Liver (tissue), 9 donors: ENCODE results near the gene ARHGAP30. TPM values are rescaled to one million over a fixed set of nuclear protein-coding genes. Genes with fewer than 3 reads are reported as not detected.
"Not testable (repeated sequence)": the region's sequence is repeated elsewhere in the genome, so short reads cannot be mapped to it uniquely, and the experiment has no call there.

ENCODE experiments used
- DNase-seq: peaks from one replicate; pipeline ENCODE4 v3.0.0-alpha.2; 2017; ENCODE audit warnings: low spot score
- H3K27ac ChIP-seq, 2 donors: one replicate each; pipeline ENCODE4 v1.7.0; 2013; ENCODE audit warnings: inconsistent platforms in 2 of 2, low read length in 2 of 2, control low read depth in 1 of 2, low read depth in 1 of 2, mild to moderate bottlenecking in 1 of 2
- H3K27me3 ChIP-seq, 4 donors: one replicate each; pipeline versions ENCODE4 v1.6.1 to v1.7.0; 2013; ENCODE audit warnings: low read length in 3 of 4, inconsistent platforms in 1 of 4, mild to moderate bottlenecking in 1 of 4, moderate library complexity in 1 of 4; ENCODE audit not compliant: control insufficient read depth in 4 of 4, insufficient read depth in 4 of 4
- H3K36me3 ChIP-seq, 4 donors: one replicate each; pipeline versions ENCODE4 v1.6.1 to v1.7.0; 2013; ENCODE audit warnings: low read length in 3 of 4, mild to moderate bottlenecking in 3 of 4, low read depth in 1 of 4, moderate library complexity in 1 of 4; ENCODE audit not compliant: control insufficient read depth in 4 of 4, insufficient read depth in 3 of 4
- H3K4me1 ChIP-seq, 4 donors: one replicate each; pipeline versions ENCODE4 v1.6.1 to v1.7.0; 2013; ENCODE audit warnings: low read length in 3 of 4, mild to moderate bottlenecking in 3 of 4, moderate library complexity in 1 of 4; ENCODE audit not compliant: control insufficient read depth in 4 of 4, insufficient read depth in 4 of 4
- H3K4me3 ChIP-seq, 3 donors: one replicate each; pipeline versions ENCODE4 v1.6.1 to v1.7.0; 2013; ENCODE audit warnings: low read length in 3 of 3, control low read depth in 1 of 3, low read depth in 1 of 3, mild to moderate bottlenecking in 1 of 3
- H3K9ac ChIP-seq, 2 donors: one replicate each; pipeline ENCODE4 v1.7.0; 2013; ENCODE audit warnings: low read length in 2 of 2, mild to moderate bottlenecking in 2 of 2, moderate library complexity in 2 of 2, control low read depth in 1 of 2, low read depth in 1 of 2
- H3K9me3 ChIP-seq, 4 donors: one replicate each; pipeline versions ENCODE4 v1.6.1 to v1.7.0; 2013; ENCODE audit warnings: low read length in 3 of 4; ENCODE audit not compliant: control insufficient read depth in 4 of 4
- EGR1 ChIP-seq, 2 donors: IDR thresholded peaks; 2 replicates each; pipeline ENCODE4 v1.6.1; 2016 to 2018; ENCODE audit warnings: antibody characterized with exemption in 2 of 2, low read depth in 2 of 2
- FOXA1 ChIP-seq: IDR thresholded peaks from 2 replicates; pipeline ENCODE4 v1.6.1; 2016; ENCODE audit warnings: antibody characterized with exemption
- FOXA2 ChIP-seq: IDR thresholded peaks from 2 replicates; pipeline ENCODE4 v1.6.1; 2016; ENCODE audit warnings: antibody characterized with exemption
- GABPA ChIP-seq, 2 donors: IDR thresholded peaks in 1 of 2; conservative IDR thresholded peaks in 1 of 2; 2 replicates each; pipeline ENCODE4 v1.6.1; 2016; ENCODE audit warnings: antibody characterized with exemption in 2 of 2, mild to moderate bottlenecking in 1 of 2, moderate library complexity in 1 of 2
- HNF4A ChIP-seq, 2 donors: conservative IDR thresholded peaks; 2 replicates each; pipeline ENCODE4 v1.6.1; 2016; ENCODE audit warnings: antibody characterized with exemption in 2 of 2, mild to moderate bottlenecking in 2 of 2
- HNF4G ChIP-seq: IDR thresholded peaks from 2 replicates; pipeline ENCODE4 v1.6.1; 2016; ENCODE audit warnings: antibody characterized with exemption
- JUND ChIP-seq, 2 donors: IDR thresholded peaks; 2 replicates each; pipeline ENCODE4 v1.6.1; 2016; ENCODE audit warnings: antibody characterized with exemption in 2 of 2
- NR2F2 ChIP-seq: IDR thresholded peaks from 2 replicates; pipeline ENCODE4 v1.6.1; 2016; ENCODE audit warnings: antibody characterized with exemption
- RAD21 ChIP-seq, 2 donors: IDR thresholded peaks; 2 replicates each; pipeline ENCODE4 v1.6.1; 2016; ENCODE audit warnings: antibody characterized with exemption in 2 of 2, mild to moderate bottlenecking in 2 of 2
- RXRA ChIP-seq, 2 donors: IDR thresholded peaks; 2 replicates each; pipeline ENCODE4 v1.6.1; 2017 to 2018; ENCODE audit warnings: antibody characterized with exemption in 2 of 2, mild to moderate bottlenecking in 1 of 2
- SP1 ChIP-seq: IDR thresholded peaks from 2 replicates; pipeline ENCODE4 v1.6.1; 2018; ENCODE audit warnings: antibody characterized with exemption, mild to moderate bottlenecking
- TAF1 ChIP-seq: conservative IDR thresholded peaks from 2 replicates; pipeline ENCODE4 v1.6.1; 2016; ENCODE audit warnings: antibody characterized with exemption, mild to moderate bottlenecking
- ZBTB33 ChIP-seq: IDR thresholded peaks from 2 replicates; pipeline ENCODE4 v1.6.1; 2016; ENCODE audit warnings: antibody characterized with exemption
- WGBS: extraction: QIAGEN DNeasy Blood & Tissue Kit; methylation state at CpG from one replicate; pipeline ENCODE4 v1.1.7; 2013; 5-methylcytosine and 5-hydroxymethylcytosine counted together
- polyA plus RNA-seq, 2 donors: library from polyadenylated mRNA; stranded (reverse) in 1 of 2; unstranded in 1 of 2; fragments of 200-250 nt in 1 of 2; fragments of >200 nt in 1 of 2; fragmentation: Nextera tagmentation in 1 of 2; extraction: Ambion mirVana in 1 of 2; gene quantifications; one replicate each; pipeline versions ENCODE4 v1.2.1 to v1.2.3, GENCODE V29; 2013 to 2015
- total RNA-seq, 2 donors: library from RNA; depleted of rRNA; stranded (reverse); fragments of >200 nt; gene quantifications; one replicate each; pipeline ENCODE4 v1.2.3, GENCODE V29; 2014
- TF ChIP-seq, protein P1 (sequence below): IDR thresholded peaks from 2 replicates; pipeline ENCODE4 v1.6.1; 2016; ENCODE audit warnings: antibody characterized with exemption, mild to moderate bottlenecking
- TF ChIP-seq, protein P2 (sequence below): fragments of 150-350 bp; IDR thresholded peaks from 2 replicates; pipeline ENCODE4 v1.5.1; 2017; ENCODE audit warnings: improper control_type of control experiment, low read depth, low read length; ENCODE audit not compliant: missing input control
- TF ChIP-seq, protein P3 (sequence below): IDR thresholded peaks from 2 replicates; pipeline ENCODE4 v1.6.1; 2016; ENCODE audit warnings: antibody characterized with exemption
- TF ChIP-seq, protein P4 (sequence below): IDR thresholded peaks from 2 replicates; pipeline ENCODE4 v1.6.1; 2016; ENCODE audit warnings: antibody characterized with exemption
- donor health status: healthy.
- donor health status: healthy.
- donor health status: healthy.
- donor health status: healthy.
- donor health status: healthy.

Gene ARHGAP30
- total and polyA plus RNA-seq, 4 donors = 1.2 to 8.9 (median 5.0) TPM

DNA sequence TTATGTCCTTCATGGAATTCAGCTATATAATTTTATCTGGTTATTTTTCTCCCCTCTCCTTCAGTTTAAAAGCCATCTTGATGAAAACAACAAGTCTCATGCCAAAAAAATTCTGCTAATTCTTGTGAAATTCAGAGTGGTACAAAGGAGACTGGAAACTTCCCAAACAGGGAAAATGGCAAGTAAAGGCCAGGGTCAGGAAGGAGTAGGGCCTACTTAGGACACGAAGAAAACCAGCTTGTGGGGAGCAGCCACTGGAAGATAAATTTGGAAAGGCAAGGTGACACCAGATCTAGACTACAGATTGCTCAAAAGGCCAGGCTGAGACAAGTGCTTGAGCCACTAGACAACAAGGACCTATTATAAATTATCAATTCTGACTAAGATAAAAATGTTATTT is 37.3 kb downstream of the ARHGAP30 start:
- H3K9me3 ChIP-seq = no peaks in the 10 kb centered on the region

GRCh38 chr1:161031874-161032273 is 37.8 kb downstream of the ARHGAP30 start:
- Histone ChIP-seq H3K27ac (no peak overlapping the region), H3K9ac (no peak overlapping the region), H3K4me3 (no peak overlapping the region), H3K27me3 (no peaks in the 10 kb centered on the region), H3K36me3 (no peaks in the 10 kb centered on the region), H3K9me3 (no peaks in the 10 kb centered on the region), H3K4me1 (peaks cover 3 to 12% (median 9%) of the 10 kb centered on the region in 4 donors)
- no peak for DNase-seq
- TF ChIP-seq ZBTB33 (no peak), NR2F2 (no peak), HNF4A (conservative IDR thresholded peaks at IDR 0.05) (no peak), TAF1 (no peak), FOXA2 (no peak), HNF4G (no peak), RXRA (IDR thresholded peaks at IDR 0.05) (no peak), SP1 (no peak), JUND (IDR thresholded peaks at IDR 0.05) (no peak), RAD21 (IDR thresholded peaks at IDR 0.05) (no peak), FOXA1 (no peak), EGR1 (IDR thresholded peaks at IDR 0.05; ENCODE audit: low read depth in 2 of 2) (no peak), GABPA (IDR thresholded peaks at IDR 0.05 in 1 of 2, conservative IDR thresholded peaks at IDR 0.05 in 1 of 2) (no peak)
- TF ChIP-seq, protein P1, sequence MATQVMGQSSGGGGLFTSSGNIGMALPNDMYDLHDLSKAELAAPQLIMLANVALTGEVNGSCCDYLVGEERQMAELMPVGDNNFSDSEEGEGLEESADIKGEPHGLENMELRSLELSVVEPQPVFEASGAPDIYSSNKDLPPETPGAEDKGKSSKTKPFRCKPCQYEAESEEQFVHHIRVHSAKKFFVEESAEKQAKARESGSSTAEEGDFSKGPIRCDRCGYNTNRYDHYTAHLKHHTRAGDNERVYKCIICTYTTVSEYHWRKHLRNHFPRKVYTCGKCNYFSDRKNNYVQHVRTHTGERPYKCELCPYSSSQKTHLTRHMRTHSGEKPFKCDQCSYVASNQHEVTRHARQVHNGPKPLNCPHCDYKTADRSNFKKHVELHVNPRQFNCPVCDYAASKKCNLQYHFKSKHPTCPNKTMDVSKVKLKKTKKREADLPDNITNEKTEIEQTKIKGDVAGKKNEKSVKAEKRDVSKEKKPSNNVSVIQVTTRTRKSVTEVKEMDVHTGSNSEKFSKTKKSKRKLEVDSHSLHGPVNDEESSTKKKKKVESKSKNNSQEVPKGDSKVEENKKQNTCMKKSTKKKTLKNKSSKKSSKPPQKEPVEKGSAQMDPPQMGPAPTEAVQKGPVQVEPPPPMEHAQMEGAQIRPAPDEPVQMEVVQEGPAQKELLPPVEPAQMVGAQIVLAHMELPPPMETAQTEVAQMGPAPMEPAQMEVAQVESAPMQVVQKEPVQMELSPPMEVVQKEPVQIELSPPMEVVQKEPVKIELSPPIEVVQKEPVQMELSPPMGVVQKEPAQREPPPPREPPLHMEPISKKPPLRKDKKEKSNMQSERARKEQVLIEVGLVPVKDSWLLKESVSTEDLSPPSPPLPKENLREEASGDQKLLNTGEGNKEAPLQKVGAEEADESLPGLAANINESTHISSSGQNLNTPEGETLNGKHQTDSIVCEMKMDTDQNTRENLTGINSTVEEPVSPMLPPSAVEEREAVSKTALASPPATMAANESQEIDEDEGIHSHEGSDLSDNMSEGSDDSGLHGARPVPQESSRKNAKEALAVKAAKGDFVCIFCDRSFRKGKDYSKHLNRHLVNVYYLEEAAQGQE = no peak
- TF ChIP-seq, protein P2, sequence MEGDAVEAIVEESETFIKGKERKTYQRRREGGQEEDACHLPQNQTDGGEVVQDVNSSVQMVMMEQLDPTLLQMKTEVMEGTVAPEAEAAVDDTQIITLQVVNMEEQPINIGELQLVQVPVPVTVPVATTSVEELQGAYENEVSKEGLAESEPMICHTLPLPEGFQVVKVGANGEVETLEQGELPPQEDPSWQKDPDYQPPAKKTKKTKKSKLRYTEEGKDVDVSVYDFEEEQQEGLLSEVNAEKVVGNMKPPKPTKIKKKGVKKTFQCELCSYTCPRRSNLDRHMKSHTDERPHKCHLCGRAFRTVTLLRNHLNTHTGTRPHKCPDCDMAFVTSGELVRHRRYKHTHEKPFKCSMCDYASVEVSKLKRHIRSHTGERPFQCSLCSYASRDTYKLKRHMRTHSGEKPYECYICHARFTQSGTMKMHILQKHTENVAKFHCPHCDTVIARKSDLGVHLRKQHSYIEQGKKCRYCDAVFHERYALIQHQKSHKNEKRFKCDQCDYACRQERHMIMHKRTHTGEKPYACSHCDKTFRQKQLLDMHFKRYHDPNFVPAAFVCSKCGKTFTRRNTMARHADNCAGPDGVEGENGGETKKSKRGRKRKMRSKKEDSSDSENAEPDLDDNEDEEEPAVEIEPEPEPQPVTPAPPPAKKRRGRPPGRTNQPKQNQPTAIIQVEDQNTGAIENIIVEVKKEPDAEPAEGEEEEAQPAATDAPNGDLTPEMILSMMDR = no peak
- TF ChIP-seq, protein P3, sequence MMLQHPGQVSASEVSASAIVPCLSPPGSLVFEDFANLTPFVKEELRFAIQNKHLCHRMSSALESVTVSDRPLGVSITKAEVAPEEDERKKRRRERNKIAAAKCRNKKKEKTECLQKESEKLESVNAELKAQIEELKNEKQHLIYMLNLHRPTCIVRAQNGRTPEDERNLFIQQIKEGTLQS = no peak
- TF ChIP-seq, protein P4, sequence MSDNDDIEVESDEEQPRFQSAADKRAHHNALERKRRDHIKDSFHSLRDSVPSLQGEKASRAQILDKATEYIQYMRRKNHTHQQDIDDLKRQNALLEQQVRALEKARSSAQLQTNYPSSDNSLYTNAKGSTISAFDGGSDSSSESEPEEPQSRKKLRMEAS = no peak
- 70% methylated on average over 2 of the region's 2 CpGs for WGBS

More for the DNA sequence above, 37.3 kb downstream of the ARHGAP30 start:
- no peak for DNase-seq
- Histone ChIP-seq H3K4me3 (no peak overlapping the region), H3K4me1 (peaks cover 3 to 17% (median 10%) of the 10 kb centered on the region in 4 donors), H3K27me3 (no peaks in the 10 kb centered on the region), H3K9ac (no peak overlapping the region), H3K27ac (no peak overlapping the region), H3K36me3 (no peaks in the 10 kb centered on the region)
- WGBS = 38% methylated on average over 1 of the region's 1 CpG
- TF ChIP-seq TAF1 = no peak

DNA sequence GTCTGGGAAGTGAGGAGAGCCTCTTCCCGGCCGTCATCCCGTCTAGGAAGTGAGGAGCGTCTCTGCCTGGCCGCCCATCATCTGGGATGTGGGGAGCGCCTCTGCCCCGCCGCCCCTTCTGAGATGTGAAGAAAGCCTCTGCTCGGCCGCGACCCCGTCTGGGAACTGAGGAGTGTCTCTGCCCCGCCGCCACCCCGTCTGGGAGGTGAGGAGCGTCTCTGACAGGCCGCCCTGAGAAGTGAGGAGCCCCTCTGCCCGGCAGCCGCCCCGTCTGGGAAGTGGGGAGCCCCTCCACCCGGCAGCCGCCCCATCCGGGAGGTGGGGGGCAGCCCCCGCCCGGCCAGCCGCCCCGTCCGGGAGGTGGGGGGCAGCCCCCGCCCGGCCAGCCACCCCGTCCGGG is 40.2 kb downstream of the ARHGAP30 start:
- not testable (repeated sequence) for H3K9ac ChIP-seq, H3K36me3 ChIP-seq, H3K27me3 ChIP-seq, H3K4me3 ChIP-seq, H3K27ac ChIP-seq, H3K9me3 ChIP-seq, DNase-seq
- WGBS = 98% methylated on average over 32 of the region's 32 CpGs
- peaks cover 3 to 12% (median 9%) of the 10 kb centered on the region in 4 donors for H3K4me1 ChIP-seq

DNA sequence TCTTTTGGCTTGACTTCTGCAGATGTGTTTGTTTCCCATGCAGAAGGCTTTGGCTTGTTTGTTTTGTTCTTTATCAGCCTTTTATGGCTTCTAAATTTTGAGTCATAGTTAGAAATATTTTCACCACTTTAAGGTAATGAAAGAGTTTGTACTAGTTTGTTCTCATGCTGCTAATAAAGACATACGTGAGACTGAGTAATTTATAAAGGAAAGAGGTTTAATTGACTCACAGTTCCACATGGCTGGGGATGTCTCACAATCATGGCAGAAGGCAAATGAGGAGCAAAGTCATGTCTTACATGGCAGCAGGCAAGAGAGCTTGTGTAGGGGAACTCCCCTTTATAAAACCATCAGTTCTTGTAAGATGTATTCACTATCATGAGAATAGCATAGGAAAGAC is 42.7 kb downstream of the ARHGAP30 start:
- not testable (repeated sequence) for H3K4me3 ChIP-seq, H3K4me1 ChIP-seq, H3K27me3 ChIP-seq, H3K9ac ChIP-seq, H3K27ac ChIP-seq, H3K9me3 ChIP-seq, H3K36me3 ChIP-seq, DNase-seq
- 74% methylated on average over 1 of the region's 1 CpG for WGBS
